K562 (cell line): ENCODE results near the gene SLC22A23. TPM values are rescaled to one million over a fixed set of nuclear protein-coding genes. Genes with fewer than 3 reads are reported as not detected.

Experiments used
- ATF3 ChIP-seq, 2 experiments: fragments of 450-650 bp in 1 of 2; sonication (generic) in 1 of 2; formaldehyde crosslinking in 1 of 2; IDR thresholded peaks in 1 of 2; conservative IDR thresholded peaks in 1 of 2; 2 replicates each; pipeline versions ENCODE4 v1.6.1 to v1.8.1; 2016 to 2023; ENCODE audit warnings: mild to moderate bottlenecking in 2 of 2, moderate library complexity in 2 of 2, inconsistent platforms in 1 of 2, missing genetic modification reagents in 1 of 2
- BCL6 ChIP-seq: fragments of 250-450 bp; sonication (Bioruptor Pico); IDR thresholded peaks from 2 replicates; pipeline ENCODE4 v1.4.0; 2020
- FOXM1 ChIP-seq, 2 experiments: fragments of 450-650 bp in 1 of 2; sonication (generic) in 1 of 2; formaldehyde crosslinking in 1 of 2; IDR thresholded peaks; 2 replicates each; pipeline versions ENCODE4 v1.6.1 to v1.9.0; 2017 to 2022; ENCODE audit warnings: low read depth in 2 of 2, mild to moderate bottlenecking in 2 of 2, missing genetic modification reagents in 1 of 2, moderate library complexity in 1 of 2
- HDAC2 ChIP-seq: fragments of 450-650 bp; IDR thresholded peaks from 2 replicates; pipeline ENCODE4 v1.6.1; 2016; ENCODE audit warnings: mild to moderate bottlenecking
- HNRNPUL1 ChIP-seq: fragments of 200-400 bp; formaldehyde crosslinking; IDR thresholded peaks from 2 replicates; pipeline ENCODE4 v1.6.1; 2017; ENCODE audit warnings: low read length
- ID3 ChIP-seq, 2 experiments: fragments of 250-450 bp in 1 of 2; fragments of 450-650 bp in 1 of 2; sonication (Bioruptor Pico) in 1 of 2; IDR thresholded peaks; 2 replicates each; pipeline versions ENCODE4 v1.6.1 to v1.8.0; 2016 to 2021; ENCODE audit warnings: mild to moderate bottlenecking in 2 of 2, moderate library complexity in 2 of 2, missing compliant biosample characterization in 1 of 2, missing genetic modification characterization in 1 of 2
- KLF16 ChIP-seq: IDR thresholded peaks from 2 replicates; pipeline ENCODE4 v1.6.1; 2016; ENCODE audit warnings: antibody characterized with exemption
- PTTG1 ChIP-seq: fragments of 450-650 bp; IDR thresholded peaks from 2 replicates; pipeline ENCODE4 v1.6.1; 2016; ENCODE audit warnings: low read depth, mild to moderate bottlenecking, missing genetic modification characterization, missing compliant biosample characterization
- REST ChIP-seq, 2 experiments: fragments of 450-650 bp; formaldehyde crosslinking in 1 of 2; IDR thresholded peaks; 2 replicates each; pipeline versions ENCODE4 v1.4.0 to v1.6.1; 2014 to 2020; ENCODE audit warnings: mild to moderate bottlenecking in 2 of 2, borderline replicate concordance in 1 of 2, low read depth in 1 of 2
- RFX1 ChIP-seq: fragments of 450-650 bp; IDR thresholded peaks from 2 replicates; pipeline ENCODE4 v1.6.1; 2016; ENCODE audit warnings: mild to moderate bottlenecking, moderate library complexity
- SLC30A9 ChIP-seq: fragments of 250-450 bp; sonication (Bioruptor Pico); IDR thresholded peaks from 2 replicates; pipeline ENCODE4 v1.8.0; 2022; ENCODE audit warnings: mild to moderate bottlenecking, moderate library complexity
- TFAP4 ChIP-seq: sonication (generic); formaldehyde crosslinking; IDR thresholded peaks from 2 replicates; pipeline ENCODE4 v1.8.0; 2022; ENCODE audit warnings: missing genetic modification reagents, mild to moderate bottlenecking, moderate library complexity, borderline replicate concordance
- ZC3H11A ChIP-seq: IDR thresholded peaks from 2 replicates; pipeline ENCODE4 v1.6.1; 2012; ENCODE audit warnings: low read depth, low read length, improper control_type of control experiment
- ZNF12 ChIP-seq: sonication (generic); formaldehyde crosslinking; IDR thresholded peaks from 2 replicates; pipeline ENCODE4 v1.4.0; 2020; ENCODE audit warnings: mild to moderate bottlenecking, missing genetic modification reagents
- ZNF24 ChIP-seq: fragments of 450-650 bp; IDR thresholded peaks from 2 replicates; pipeline ENCODE4 v1.6.1; 2016
- polyA plus RNA-seq, 8 experiments: library from polyadenylated mRNA; depleted of rRNA in 4 of 8; stranded (reverse) in 5 of 8; unstranded in 3 of 8; fragments of >200 nt; fragmentation: Nextera tagmentation in 2 of 8; fragmentation: Illumina TruSeq in 1 of 8; extraction: Ambion mirVana in 2 of 8; extraction: Trizol in 1 of 8; gene quantifications; 2 replicates each; pipeline versions ENCODE4 v1.2.1 to v1.2.3, GENCODE V29; 2011 to 2014; ENCODE audit warnings: inconsistent platforms in 1 of 8, missing spikeins in 1 of 8
- total RNA-seq, 7 experiments: library from RNA; depleted of rRNA in 6 of 7; stranded (reverse); fragments of >200 nt in 6 of 7; fragmentation: Illumina TruSeq in 2 of 7; extraction: Trizol in 2 of 7; gene quantifications; 2 replicates each; pipeline versions ENCODE4 v1.2.1 to v1.2.3, GENCODE V29; 2011 to 2021; ENCODE audit warnings: low replicate concordance in 1 of 7

The SLC22A23 gene
- total and polyA plus RNA-seq, 9 of the 15 experiments (the other 6 are each of a cell fraction or from before 2014, with no cell fraction given), result 0.30 to 8.7 (median 2.5) TPM

DNA sequence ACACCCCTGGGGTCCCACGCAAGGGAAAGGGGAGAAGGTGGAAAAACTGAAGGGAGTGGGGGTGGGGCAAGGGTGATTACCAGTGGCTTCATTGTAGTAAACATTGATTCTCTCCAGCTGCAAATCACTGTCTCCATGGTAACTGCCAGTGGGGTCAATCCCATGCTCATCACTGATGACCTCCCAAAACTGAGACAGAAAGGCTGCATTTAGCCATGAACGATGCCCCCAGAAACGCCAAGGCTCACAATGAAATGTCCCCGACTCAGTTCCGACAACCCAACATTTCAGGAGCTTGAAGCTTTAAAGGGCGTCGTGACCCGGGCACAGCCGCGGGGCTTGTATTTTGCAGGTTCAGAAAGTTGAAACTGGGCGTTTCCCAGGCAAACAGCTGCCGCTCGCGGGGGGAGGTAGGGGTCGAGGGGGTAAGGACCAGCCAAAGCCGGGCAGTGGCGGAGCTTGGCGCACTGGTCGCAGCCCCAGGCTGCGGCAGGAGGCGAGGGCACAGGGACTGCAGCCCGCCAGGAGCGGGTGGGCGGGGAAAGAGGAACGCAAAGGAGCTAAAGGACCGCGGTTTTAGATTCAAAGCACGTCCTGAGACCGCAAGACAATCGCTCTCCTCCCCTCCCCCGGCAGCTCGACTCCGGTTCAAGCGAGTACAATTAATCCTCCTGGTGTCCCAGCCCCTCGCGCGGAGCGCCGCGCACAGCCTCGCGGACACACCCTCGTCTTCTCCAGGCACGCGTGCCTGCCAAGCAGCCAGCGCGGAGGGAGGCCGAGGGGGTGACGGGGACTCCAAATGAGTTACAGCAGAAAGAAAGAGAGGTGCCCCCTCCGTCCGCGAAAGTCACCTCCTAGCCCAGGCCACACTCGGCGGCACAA, 230.1 kb downstream of the SLC22A23 start (continued):
- TF ChIP-seq REST (IDR thresholded peaks at IDR 0.05; ENCODE audit: borderline replicate concordance) (peak; percentile 91), REST (CRISPR knock-in tag; IDR thresholded peaks at IDR 0.05; ENCODE audit: low read depth) (no peak), ATF3 (IDR thresholded peaks at IDR 0.05) (no peak), ATF3 (CRISPR knock-in tag; conservative IDR thresholded peaks at IDR 0.05) (0 out of 2 replicates have a peak, but pooled peaks have one; percentile 21), ZC3H11A (no peak), PTTG1 (tag) (no peak), TFAP4 (CRISPR knock-in tag) (peak; percentile 78), RFX1 (peak; percentile 83), HDAC2 (peak; percentile 24; the same call in 1 of the 2 replicates), ZNF24 (no peak), FOXM1 (IDR thresholded peaks at IDR 0.05; ENCODE audit: low read depth) (no peak), FOXM1 (CRISPR knock-in tag; IDR thresholded peaks at IDR 0.05; ENCODE audit: low read depth) (no peak), KLF16 (peak; percentile 22; the same call in 1 of the 2 replicates), ZNF12 (0 out of 2 replicates have a peak, but pooled peaks have one; percentile 34), HNRNPUL1 (no peak), SLC30A9 (CRISPR knock-in tag) (no peak), BCL6 (CRISPR knock-in tag) (no peak), ID3 (CRISPR knock-in tag; IDR thresholded peaks at IDR 0.05) (no peak), ID3 (tag; IDR thresholded peaks at IDR 0.05) (0 out of 2 replicates have a peak, but pooled peaks have one; percentile 77)
